ENCODE results near the gene ZNF512B. TPM values are rescaled to one million over a fixed set of nuclear protein-coding genes. Genes with fewer than 3 reads are reported as not detected.

The ZNF512B gene, protein sequence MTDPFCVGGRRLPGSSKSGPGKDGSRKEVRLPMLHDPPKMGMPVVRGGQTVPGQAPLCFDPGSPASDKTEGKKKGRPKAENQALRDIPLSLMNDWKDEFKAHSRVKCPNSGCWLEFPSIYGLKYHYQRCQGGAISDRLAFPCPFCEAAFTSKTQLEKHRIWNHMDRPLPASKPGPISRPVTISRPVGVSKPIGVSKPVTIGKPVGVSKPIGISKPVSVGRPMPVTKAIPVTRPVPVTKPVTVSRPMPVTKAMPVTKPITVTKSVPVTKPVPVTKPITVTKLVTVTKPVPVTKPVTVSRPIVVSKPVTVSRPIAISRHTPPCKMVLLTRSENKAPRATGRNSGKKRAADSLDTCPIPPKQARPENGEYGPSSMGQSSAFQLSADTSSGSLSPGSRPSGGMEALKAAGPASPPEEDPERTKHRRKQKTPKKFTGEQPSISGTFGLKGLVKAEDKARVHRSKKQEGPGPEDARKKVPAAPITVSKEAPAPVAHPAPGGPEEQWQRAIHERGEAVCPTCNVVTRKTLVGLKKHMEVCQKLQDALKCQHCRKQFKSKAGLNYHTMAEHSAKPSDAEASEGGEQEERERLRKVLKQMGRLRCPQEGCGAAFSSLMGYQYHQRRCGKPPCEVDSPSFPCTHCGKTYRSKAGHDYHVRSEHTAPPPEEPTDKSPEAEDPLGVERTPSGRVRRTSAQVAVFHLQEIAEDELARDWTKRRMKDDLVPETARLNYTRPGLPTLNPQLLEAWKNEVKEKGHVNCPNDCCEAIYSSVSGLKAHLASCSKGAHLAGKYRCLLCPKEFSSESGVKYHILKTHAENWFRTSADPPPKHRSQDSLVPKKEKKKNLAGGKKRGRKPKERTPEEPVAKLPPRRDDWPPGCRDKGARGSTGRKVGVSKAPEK
- total RNA-seq, result 18.3 TPM

DNA sequence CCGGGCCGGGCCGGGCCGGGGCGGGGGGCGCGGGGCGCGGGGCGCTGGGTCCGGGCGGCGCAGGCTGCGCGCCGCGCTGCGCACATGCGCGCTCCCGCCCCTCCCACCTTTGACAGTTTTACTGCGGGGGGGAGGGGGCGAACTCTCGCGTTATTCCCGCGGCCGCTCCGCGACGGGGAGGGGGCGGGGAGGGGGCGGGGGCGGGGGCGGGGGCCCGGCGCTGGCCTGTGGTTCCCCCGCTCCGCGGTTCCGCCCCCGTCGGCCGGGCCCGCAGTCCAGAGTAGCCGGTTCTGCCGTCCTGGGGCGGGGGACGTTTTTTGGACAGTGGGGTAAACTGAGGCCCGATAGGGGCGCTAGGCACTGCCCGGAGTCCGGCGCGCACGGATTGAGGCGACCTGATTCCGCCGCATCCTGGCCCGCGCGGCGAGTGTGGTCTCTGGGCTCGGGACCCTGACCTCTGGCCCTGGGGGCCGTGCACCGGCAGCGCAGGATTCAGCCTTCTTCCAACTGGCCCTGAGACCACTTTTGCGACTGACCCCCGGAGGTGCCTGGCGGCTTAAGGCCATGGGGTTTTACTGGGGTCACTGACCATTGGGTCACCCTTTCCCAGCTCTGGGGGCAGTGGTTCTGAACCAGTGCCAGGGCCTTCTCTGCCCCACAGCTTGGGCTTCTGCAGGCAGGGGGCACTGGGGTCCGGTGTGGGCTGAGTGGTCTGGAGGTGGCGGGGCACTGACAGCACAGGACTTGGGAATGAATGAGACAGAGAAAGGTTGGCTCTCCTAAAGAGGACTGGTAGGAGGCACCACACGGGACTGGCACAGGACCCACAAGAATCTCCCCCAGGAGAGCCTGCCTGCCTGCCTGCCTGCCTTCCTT is at the start of gene ZNF512B:
TSS of gene ZNF512B (minus strand) at position 93 of the 876 bp plus-strand sequence. CDS start 1,980 bp downstream, outside the sequence.

DNA sequence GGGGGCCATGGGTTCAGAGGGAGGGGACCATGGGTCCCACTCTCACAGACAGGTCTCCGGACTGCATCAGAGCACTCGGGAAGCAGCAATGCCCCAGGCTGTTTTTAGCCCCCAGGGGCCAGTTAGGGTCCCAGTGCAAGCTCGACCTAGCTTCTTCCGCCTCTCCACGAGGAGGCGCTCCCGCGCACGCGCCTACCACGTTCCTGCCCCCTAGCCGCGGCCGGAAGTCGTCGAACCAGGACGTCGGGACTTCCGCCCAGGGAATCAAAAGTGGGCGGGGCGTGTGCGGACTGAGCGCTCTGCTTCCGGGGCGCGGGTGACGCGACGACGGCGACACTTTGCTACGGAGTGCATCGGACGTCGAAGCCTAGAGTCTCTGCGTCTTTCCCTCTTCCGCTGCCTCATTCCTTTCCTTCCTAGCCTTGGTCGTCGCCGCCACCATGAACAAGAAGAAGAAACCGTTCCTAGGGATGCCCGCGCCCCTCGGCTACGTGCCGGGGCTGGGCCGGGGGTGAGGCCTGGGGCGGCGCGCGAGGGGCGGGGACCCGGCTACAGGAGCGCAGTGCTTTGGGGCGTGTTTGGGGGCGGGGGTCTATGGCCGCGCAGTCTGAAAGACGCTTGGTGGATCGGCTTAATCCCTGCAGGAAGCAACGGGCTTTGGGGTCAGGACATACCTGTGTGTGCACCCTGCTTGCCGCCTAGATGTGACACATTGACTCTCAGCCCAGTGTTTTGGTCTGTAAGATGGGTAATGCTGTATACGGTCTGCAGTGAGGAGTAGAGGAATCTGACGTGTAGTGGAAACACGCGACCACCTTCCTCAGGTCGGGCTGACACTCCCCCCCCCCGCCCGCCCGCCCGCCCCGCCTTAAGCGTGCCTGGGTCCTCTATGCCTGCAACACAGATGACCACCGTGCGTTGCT is 11.3 kb upstream of the ZNF512B start, which contains the start of gene PRPF6:
TSS of gene PRPF6 (plus strand) at position 327 of the 923 bp plus-strand sequence. CDS start at position 441, 114 bp downstream.

DNA sequence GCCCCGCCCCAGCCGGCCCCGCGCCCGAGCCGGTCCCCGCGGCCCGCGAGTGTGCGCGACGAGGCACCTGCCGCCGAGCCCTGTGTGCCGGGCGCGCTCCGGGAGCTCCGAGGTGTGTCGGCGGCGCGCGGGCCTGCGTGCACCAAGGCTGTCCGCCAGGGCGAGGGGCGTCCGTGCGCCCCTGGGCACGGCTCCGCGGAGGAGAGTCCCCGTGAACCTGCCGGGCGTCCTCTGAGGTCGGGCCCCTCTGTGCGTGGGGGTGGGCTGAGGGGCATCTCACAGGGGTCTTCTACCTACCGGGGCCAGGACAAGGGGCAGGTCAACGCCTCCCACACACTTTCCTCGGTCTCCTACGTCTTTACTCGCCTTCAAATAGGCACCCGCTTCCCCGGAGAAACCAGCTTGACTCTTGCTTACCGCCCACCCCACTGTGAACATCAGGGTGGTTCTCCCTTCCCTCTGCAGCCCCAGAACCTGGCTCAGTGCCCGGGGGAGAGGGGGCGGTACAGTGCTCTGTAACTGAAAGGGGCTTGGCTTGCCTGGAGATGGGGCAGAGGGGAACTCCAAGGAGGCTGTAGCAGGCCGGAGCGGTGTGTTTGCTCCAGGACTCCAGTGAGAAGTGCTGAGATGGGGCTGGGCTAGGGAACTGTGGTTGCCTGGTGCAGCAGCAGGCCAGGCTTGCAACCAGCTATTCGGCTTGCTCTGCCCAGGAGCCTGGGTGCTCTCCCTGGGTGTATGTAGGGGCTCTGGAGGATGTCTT is 10.0 kb upstream of the ZNF512B start, which contains the start of gene SAMD10:
TSS of gene SAMD10 (minus strand) at position 86 of the 760 bp plus-strand sequence. CDS start 175 bp downstream, outside the sequence.

DNA sequence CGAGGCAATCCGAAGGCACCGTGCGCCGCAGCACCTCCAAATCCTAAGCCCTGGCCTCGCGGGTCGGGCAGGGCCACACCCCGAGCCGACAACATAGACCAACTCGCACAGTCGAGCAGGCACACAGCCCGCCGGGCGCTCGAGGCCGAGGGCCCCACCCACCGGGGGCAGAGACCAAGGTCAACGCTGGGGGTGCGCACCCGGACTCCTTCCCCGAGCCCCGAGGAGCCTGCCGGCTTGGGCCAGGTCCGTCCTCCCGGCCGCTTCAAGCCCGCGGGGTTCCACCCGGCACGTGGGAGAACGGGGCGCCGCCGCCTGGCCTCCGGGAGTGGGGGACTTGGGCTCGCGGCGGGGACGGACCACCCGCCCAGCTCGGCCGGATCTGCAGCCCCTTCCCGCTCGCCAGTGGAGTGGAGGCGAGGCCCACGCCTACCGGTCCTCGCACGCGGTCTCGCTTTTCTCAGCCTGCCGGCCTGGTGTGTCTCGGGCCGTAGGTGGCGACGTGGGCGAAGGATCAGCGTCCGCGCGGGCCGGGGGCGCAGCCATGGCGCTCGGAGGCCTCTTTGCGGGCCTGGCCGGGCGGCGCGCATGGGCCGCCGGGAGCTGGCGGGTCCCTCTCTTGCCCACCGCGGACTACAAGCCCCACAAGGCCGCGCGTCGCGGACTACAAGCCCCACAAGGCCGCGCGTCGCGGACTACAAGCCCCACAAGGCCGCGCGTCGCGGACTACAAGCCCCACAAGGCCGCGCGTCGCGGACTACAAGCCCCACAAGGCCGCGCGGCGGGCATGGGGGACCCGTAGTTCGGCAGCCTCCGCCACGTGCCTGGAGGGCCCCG is 13.7 kb downstream of the ZNF512B start, which contains the start of gene UCKL1:
TSS of gene UCKL1 (minus strand) at position 590 of the 837 bp plus-strand sequence. CDS start at position 546, 44 bp downstream.

Small RNA genes lying within 50 kb of the gene (small RNA-seq; reads per million reads assigned to genes)
- not detected for gene MIR647 (ENCODE audit: low replicate concordance)
- gene MIR941-2 (ENCODE audit: low replicate concordance), result not detected
- not detected for gene MIR941-4 (ENCODE audit: low replicate concordance)
- not detected for gene MIR941-5 (ENCODE audit: low replicate concordance)
- 0.12 reads per million for gene RNU1-134P (ENCODE audit: low replicate concordance)

Other genes starting within 250 kb of the ZNF512B start
- gene LIME1, start 233.3 kb downstream of the ZNF512B start, total RNA-seq, result 7.5 TPM
- gene SLC2A4RG, start 230.2 kb downstream of the ZNF512B start, total RNA-seq, result 50.4 TPM
- gene ZBTB46, start 138.7 kb downstream of the ZNF512B start, total RNA-seq, result 26.4 TPM
- not detected for gene ABHD16B, start 108.4 kb downstream of the ZNF512B start, total RNA-seq
- gene TPD52L2, start 104.7 kb downstream of the ZNF512B start, total RNA-seq, result 64.9 TPM
- 31.4 TPM for gene DNAJC5, start 74.8 kb downstream of the ZNF512B start, total RNA-seq
- 73.6 TPM for gene UCKL1, start 13.5 kb downstream of the ZNF512B start, total RNA-seq
- 6.5 TPM for gene SAMD10, start 9.7 kb upstream of the ZNF512B start, total RNA-seq
- gene PRPF6, start 11.2 kb upstream of the ZNF512B start, total RNA-seq, result 64.6 TPM
- 3.6 TPM for gene C20orf204, start 66.3 kb upstream of the ZNF512B start, total RNA-seq
- gene SOX18, start 79.7 kb upstream of the ZNF512B start, total RNA-seq, result 20.5 TPM
- 35.6 TPM for gene TCEA2, start 93.3 kb upstream of the ZNF512B start, total RNA-seq
- 10.7 TPM for gene RGS19, start 109.6 kb upstream of the ZNF512B start, total RNA-seq
- gene OPRL1, start 110.2 kb upstream of the ZNF512B start, total RNA-seq, result 2.3 TPM
- gene LKAAEAR1, start 114.5 kb upstream of the ZNF512B start, total RNA-seq, result 1.1 TPM
- not detected for gene NPBWR2, start 137.6 kb upstream of the ZNF512B start, total RNA-seq
- 0.29 TPM for gene MYT1, start 194.5 kb upstream of the ZNF512B start, total RNA-seq

All from metanephros (tissue), 2 donors.